Measurements from ENCODE around the gene SLC16A1.

DNA sequence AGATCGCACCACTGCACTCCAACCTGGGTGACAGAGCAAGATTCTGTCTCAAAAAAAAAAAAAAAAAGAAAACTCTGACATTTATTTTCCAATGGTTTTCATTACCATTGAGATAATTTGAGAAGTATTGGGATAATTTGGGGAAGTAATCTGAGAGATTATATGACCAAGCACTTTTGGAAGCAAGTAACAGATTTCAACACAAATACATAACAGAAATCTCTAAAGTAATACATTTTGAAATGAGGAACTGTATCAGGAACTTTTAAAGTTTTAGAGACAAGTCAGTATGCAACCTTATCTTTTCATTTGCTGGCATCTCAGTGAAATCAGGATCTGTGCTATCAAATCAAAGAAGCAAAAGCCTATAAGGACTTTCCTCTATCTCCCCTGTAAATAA lies 25.4 kb upstream of the SLC16A1 start:
- TF ChIP-seq, protein P1, sequence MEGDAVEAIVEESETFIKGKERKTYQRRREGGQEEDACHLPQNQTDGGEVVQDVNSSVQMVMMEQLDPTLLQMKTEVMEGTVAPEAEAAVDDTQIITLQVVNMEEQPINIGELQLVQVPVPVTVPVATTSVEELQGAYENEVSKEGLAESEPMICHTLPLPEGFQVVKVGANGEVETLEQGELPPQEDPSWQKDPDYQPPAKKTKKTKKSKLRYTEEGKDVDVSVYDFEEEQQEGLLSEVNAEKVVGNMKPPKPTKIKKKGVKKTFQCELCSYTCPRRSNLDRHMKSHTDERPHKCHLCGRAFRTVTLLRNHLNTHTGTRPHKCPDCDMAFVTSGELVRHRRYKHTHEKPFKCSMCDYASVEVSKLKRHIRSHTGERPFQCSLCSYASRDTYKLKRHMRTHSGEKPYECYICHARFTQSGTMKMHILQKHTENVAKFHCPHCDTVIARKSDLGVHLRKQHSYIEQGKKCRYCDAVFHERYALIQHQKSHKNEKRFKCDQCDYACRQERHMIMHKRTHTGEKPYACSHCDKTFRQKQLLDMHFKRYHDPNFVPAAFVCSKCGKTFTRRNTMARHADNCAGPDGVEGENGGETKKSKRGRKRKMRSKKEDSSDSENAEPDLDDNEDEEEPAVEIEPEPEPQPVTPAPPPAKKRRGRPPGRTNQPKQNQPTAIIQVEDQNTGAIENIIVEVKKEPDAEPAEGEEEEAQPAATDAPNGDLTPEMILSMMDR (conservative IDR thresholded peaks at IDR 0.05; ENCODE audit: low read depth, low read length): no peak
- no peak for TF ChIP-seq EZH2 (IDR thresholded peaks at IDR 0.05; ENCODE audit: low read length, unreplicated experiment)
